ENCODE results near the gene TAP2. TPM values are rescaled to one million over a fixed set of nuclear protein-coding genes. Genes with fewer than 3 reads are reported as not detected.

Gene TAP2
- total RNA-seq, 1 donor from 2014 or later = 14.4 TPM

DNA sequence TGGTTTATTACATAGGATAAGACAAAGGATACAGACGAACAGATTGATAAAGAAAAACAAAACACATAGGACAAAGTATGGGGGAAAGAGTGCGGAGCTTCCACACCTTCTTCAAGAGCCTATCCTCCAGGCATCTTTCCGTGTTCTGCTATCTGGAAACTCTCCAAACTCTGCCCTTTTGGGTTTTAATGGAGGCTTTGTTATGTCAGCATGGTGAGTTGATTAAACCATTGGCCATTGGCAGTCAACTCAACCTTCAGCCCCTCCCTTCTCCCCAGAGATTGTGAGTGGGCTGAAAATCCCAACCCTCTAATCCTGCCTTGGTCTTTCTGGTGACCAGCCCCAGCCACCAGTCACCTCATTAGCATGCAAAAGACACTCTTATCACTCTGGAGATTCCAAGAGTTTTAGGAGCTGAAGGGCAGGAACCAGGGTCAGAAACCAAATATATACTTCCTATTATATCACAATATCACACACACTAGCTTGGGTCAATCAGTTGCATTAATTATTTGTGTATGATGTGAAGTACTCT lies 45.6 kb downstream of the TAP2 start:
- no peak for DNase-seq (ENCODE audit: low read depth)

DNA sequence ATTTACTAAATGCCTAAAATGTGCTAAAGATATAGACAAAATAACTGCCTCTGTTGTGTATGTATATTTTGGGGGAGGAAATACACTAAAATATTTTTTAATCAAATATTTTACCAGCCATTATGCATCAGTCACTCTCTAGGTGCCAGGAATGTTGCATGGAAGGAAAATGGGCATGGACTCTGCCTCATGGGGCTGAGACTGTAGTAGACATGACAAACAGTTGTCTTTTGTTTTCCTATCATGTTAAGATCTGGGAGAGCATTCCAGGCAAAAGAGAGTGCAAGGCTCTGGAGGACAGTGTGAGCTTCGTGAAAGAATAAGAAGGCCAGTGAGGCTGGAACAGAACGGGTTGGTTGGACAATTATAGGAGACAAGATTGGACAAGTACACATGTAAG lies 48.2 kb downstream of the TAP2 start:
- DNase-seq (ENCODE audit: low read depth) = no peak

Other genes with a start within 250 kb of the TAP2 start
- gene HLA-DRB1, start 248.9 kb downstream of the TAP2 start, total RNA-seq = 0.99 and 18.2 TPM in 2 replicates
- 1.9 TPM in 1 of 2 replicates, not detected in the other for gene HLA-DQA1, start 201.3 kb downstream of the TAP2 start, total RNA-seq
- 1.8 and 28.0 TPM in 2 replicates for gene HLA-DQB1, start 172.1 kb downstream of the TAP2 start, total RNA-seq
- gene HLA-DQA2, start 97.3 kb downstream of the TAP2 start, total RNA-seq = not detected in 2 replicates
- not detected in 2 replicates for gene HLA-DQB2, start 75.2 kb downstream of the TAP2 start, total RNA-seq
- under 0.01 TPM in 1 of 2 replicates, not detected in the other for gene HLA-DOB, start 21.7 kb downstream of the TAP2 start, total RNA-seq
- gene PSMB8, start 5.3 kb upstream of the TAP2 start, total RNA-seq = 39.7 and 82.3 TPM in 2 replicates
- 57.6 and 124 TPM in 2 replicates for gene TAP1, start 15.0 kb upstream of the TAP2 start, total RNA-seq
- 8.3 and 52.1 TPM in 2 replicates for gene PSMB9, start 15.5 kb upstream of the TAP2 start, total RNA-seq
- 2.1 and 18.9 TPM in 2 replicates for gene HLA-DMB, start 102.3 kb upstream of the TAP2 start, total RNA-seq
- gene HLA-DMA, start 114.4 kb upstream of the TAP2 start, total RNA-seq = 1.9 and 6.1 TPM in 2 replicates
- 47.8 and 107 TPM in 2 replicates for gene BRD2, start 129.9 kb upstream of the TAP2 start, total RNA-seq
- gene HLA-DOA, start 170.9 kb upstream of the TAP2 start, total RNA-seq = 0.55 and 1.6 TPM in 2 replicates
- 7.0 and 9.7 TPM in 2 replicates for gene HLA-DPA1, start 234.9 kb upstream of the TAP2 start, total RNA-seq
- 12.2 and 25.7 TPM in 2 replicates for gene HLA-DPB1, start 237.3 kb upstream of the TAP2 start, total RNA-seq

Data from renal cortical epithelial cell (primary cell).